Esophagus muscularis mucosa (tissue), 4 donors: Measurements from ENCODE around the gene SSTR4.

Experiments
- EP300 ChIP-seq: sonication (generic); formaldehyde crosslinking; IDR thresholded peaks from one replicate; pipeline ENCODE4 v1.6.1; 2017; ENCODE audit warnings: antibody characterized with exemption
- POLR2A ChIP-seq: fragments of 450-650 bp; IDR thresholded peaks from one replicate; pipeline ENCODE4 v1.6.1; 2017; ENCODE audit warnings: antibody characterized with exemption, moderate library complexity, mild to moderate bottlenecking, low read depth
- POLR2AphosphoS5 ChIP-seq, 2 donors: sonication (generic); formaldehyde crosslinking; IDR thresholded peaks; one replicate each; pipeline ENCODE4 v1.6.1; 2017; ENCODE audit warnings: antibody characterized with exemption in 2 of 2
- TF ChIP-seq, protein P1 (sequence below), 3 experiments: fragments of 200-600 bp in 2 of 3; fragments of 450-650 bp in 1 of 3; sonication (generic) in 2 of 3; IDR thresholded peaks; one replicate each; pipeline ENCODE4 v1.5.1; 2017 to 2019; ENCODE audit warnings: antibody characterized with exemption in 3 of 3, mild to moderate bottlenecking in 2 of 3, moderate library complexity in 1 of 3

DNA sequence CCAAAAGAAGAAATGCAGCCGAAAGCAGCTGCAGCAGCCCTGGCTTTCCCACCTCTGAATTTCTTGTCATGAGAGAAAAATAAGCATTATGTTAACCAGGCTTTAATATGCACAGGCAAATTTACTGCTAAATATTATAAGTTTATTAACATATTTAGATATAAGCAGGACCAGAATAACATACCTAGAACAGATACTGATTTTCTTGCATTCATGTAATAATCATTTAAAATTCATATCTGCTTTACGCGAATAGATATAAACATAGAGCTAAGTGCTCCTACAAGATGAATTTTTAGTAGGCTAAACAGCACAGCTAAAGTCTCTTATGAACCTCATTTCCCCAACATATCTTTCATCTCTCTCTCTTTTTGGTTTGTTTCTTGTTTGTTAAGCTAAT is 36.3 kb downstream of the SSTR4 start:
- TF ChIP-seq POLR2A (no peak), POLR2AphosphoS5 (IDR thresholded peaks at IDR 0.05) (no peak), EP300 (no peak)
- TF ChIP-seq, protein P1, sequence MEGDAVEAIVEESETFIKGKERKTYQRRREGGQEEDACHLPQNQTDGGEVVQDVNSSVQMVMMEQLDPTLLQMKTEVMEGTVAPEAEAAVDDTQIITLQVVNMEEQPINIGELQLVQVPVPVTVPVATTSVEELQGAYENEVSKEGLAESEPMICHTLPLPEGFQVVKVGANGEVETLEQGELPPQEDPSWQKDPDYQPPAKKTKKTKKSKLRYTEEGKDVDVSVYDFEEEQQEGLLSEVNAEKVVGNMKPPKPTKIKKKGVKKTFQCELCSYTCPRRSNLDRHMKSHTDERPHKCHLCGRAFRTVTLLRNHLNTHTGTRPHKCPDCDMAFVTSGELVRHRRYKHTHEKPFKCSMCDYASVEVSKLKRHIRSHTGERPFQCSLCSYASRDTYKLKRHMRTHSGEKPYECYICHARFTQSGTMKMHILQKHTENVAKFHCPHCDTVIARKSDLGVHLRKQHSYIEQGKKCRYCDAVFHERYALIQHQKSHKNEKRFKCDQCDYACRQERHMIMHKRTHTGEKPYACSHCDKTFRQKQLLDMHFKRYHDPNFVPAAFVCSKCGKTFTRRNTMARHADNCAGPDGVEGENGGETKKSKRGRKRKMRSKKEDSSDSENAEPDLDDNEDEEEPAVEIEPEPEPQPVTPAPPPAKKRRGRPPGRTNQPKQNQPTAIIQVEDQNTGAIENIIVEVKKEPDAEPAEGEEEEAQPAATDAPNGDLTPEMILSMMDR (IDR thresholded peaks at IDR 0.05): no peak
